HT1080 (cell line): ENCODE data around the gene SLC5A1. TPM values are rescaled to one million over a fixed set of nuclear protein-coding genes. Genes with fewer than 3 reads are reported as not detected.
"Not testable (repeated sequence)": the region's sequence is repeated elsewhere in the genome, so short reads cannot be mapped to it uniquely, and the experiment has no call there.

Experiments
- DNase-seq: peaks from one replicate; pipeline ENCODE4 v3.0.0-alpha.2; 2015; ENCODE audit warnings: low read depth
- small RNA-seq: library from RNA; depleted of rRNA; stranded (forward); fragments of <200 nt; gene quantifications from one replicate; pipeline ENCODE3, GENCODE V24; 2014
- total RNA-seq: library from RNA; depleted of rRNA; stranded (reverse); fragments of >200 nt; shearing (Covaris generic); gene quantifications from 2 replicates; pipeline ENCODE4 v1.2.3, GENCODE V29; 2014; rRNA removed

Gene SLC5A1
- total RNA-seq, 1 experiment from 2014 or later: not detected

GRCh38 chr22:32142600-32142999 lies 99.5 kb downstream of the SLC5A1 start:
- no peak for DNase-seq

GRCh38 chr22:32144496-32145274 lies 101.6 kb downstream of the SLC5A1 start:
- DNase-seq: no peak

GRCh38 chr22:32147128-32147527 lies 104.1 kb downstream of the SLC5A1 start:
- not testable (repeated sequence) for DNase-seq

- DNase-seq: not testable (repeated sequence)
Observed at GRCh38 chr22:32148372-32148771, 105.3 kb downstream of the SLC5A1 start.

- DNase-seq: not testable (repeated sequence)
Observed at GRCh38 chr22:32150647-32151046, 107.6 kb downstream of the SLC5A1 start.

GRCh38 chr22:32151641-32152040 lies 108.6 kb downstream of the SLC5A1 start:
- DNase-seq: not testable (repeated sequence)

- DNase-seq: not testable (repeated sequence)
Observed at GRCh38 chr22:32154727-32155126, 111.7 kb downstream of the SLC5A1 start.

- DNase-seq: not testable (repeated sequence)
Observed at GRCh38 chr22:32157632-32158031, 114.6 kb downstream of the SLC5A1 start.

GRCh38 chr22:32158712-32159533 lies 115.9 kb downstream of the SLC5A1 start, which contains the start of gene C22orf42:
Gene C22orf42 (minus strand): TSS chr22:32159303. CDS start chr22:32159215, 88 bp downstream.
- no peak for DNase-seq

GRCh38 chr22:32160411-32160810 lies 117.3 kb downstream of the SLC5A1 start:
- not testable (repeated sequence) for DNase-seq

Small RNAs within 50 kb of the gene (small RNA-seq; reads per million reads assigned to genes)
- not detected for gene AP1B1P2

Other genes starting within 250 kb of the SLC5A1 start
- 161 and 183 TPM in 2 replicates for gene YWHAH, start 98.7 kb upstream of the SLC5A1 start, total RNA-seq
- gene C22orf42, start 116.0 kb downstream of the SLC5A1 start, total RNA-seq: not detected in 2 replicates
- not detected in 2 replicates for gene RFPL2, start 161.8 kb downstream of the SLC5A1 start, total RNA-seq
- gene SLC5A4, start 212.1 kb downstream of the SLC5A1 start, total RNA-seq: 0.53 and 1.2 TPM in 2 replicates